Mucosa of gallbladder (tissue), 1 donor: Measurements from ENCODE around the gene SPRR2A. TPM values are rescaled to one million over a fixed set of nuclear protein-coding genes. Genes with fewer than 3 reads are reported as not detected.
A peak's percentile ranks its signal among the peaks of the same experiment; 100 is the strongest.
"Not testable (repeated sequence)": the region's sequence is repeated elsewhere in the genome, so short reads cannot be mapped to it uniquely, and the experiment has no call there.

ENCODE experiments used
- DNase-seq: peaks from one replicate; pipeline ENCODE4 v3.0.0-alpha.2; 2020; ENCODE audit warnings: low spot score
- total RNA-seq: library from RNA; stranded (reverse); gene quantifications from one replicate; pipeline ENCODE4 v1.2.1, GENCODE V29; 2021
- donor health status: DM: no; HTN: no; CAD: no.

The SPRR2A gene
- not detected for total RNA-seq

DNA sequence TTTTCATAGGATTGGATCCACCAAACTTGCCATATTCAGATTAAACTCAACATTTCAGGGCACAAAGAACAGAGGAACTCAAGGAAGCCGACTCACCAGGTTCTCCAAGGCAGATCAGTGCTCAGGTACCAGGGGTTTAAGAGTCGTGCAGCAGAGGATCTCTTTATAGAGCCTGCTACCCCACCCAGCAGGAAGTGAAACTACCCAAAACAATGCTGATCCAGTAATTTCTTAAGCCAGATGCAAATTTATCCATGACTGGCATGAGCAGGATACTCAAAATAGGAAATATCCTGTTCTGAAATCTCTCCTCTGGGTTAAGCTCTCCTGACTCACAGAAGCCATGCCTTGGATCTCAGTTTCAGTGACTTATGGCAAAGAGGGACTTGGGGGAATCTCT, at the start of gene SPRR2A:
Gene SPRR2A, minus strand, starts transcription at position 138 of the 400 bp plus-strand sequence. CDS start 777 bp downstream, outside the sequence.
- DNase-seq = no peak

DNA sequence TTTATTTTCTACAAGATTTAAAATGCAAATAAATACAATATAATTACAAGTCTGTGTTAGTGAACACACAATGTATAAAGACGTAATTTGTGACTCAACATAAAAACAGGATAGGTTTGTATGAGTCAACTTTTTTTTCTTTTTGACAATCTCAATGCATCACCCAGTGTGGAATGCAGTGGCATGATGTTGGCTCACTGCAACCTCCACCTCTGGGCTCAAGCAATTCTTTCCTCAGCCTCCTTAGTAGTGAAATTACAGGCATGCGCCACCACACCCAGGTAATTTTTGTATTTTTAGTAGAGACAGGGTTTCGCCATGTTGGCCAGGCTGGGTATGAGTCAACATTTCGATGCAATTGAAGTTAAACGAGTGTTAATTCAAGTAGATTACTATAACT, 42.9 kb upstream of the SPRR2A start:
- no peak for DNase-seq

DNA sequence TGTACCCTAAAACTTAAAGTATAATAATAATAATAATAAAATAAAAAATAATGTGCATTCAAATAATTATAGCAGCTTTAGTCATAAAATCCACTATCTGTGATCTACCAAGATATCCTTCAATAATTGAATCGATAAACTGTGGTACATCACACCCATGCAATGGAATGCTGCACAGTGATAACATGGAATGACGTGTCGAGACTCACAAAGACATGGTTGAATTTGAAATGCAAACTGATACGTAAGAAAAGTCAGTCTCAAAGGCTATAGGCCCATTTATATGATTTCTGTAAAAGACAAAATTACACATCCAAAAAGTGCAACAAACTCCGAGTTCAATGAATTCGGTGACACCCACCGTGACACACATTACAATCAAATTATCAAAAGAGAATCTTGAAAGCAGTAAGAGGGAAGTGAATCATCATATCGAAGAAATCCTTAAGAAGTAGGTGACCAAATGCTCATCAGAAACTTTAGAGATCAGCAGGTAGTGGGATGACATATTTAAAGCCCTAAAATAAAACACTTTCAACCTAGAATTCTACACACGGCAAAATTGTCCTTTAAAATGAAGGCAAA, 42.2 kb upstream of the SPRR2A start:
- DNase-seq = no peak

DNA sequence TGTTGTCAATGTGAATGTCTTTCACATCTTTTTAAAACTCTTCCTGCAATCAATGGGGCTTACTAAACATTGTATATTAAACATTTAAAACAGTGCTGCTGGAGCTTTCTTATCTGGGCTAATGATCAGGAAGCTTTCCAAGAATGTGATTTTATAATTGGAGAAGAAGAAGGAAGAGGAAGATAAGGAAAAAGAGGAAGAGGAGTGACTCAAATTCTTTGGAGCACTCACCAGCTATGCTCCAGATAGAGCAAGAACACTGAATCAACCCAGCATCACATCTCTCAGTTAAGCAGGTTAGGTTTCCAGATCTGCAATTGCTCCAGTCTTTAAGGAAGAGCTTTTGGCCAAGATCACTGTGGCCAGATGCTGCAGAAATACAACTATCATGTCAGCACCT, 38.5 kb upstream of the SPRR2A start:
- no peak for DNase-seq

DNA sequence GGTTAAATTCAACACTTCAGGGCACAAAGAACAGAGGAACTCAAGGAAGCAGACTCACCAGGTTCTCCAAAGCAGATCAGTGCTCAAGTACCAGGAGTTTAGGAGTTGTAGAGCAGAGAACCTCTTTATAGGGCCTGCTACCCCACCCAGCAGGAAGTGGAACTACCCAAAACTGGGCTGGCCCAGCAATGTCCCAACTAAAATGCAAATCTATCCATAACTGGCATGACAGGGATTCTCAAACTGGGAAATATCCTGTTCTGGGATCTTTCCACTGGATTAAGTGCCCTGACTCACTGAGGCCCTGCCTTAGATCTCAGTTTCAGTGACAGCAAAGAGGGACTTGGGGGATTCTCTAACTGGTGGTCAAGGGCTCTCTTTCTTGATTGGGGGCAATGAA, 37.1 kb upstream of the SPRR2A start, which contains the start of gene SPRR2E:
Gene SPRR2E, minus strand, starts transcription at position 101 of the 400 bp plus-strand sequence. CDS start 775 bp downstream, outside the sequence.
- no peak for DNase-seq

DNA sequence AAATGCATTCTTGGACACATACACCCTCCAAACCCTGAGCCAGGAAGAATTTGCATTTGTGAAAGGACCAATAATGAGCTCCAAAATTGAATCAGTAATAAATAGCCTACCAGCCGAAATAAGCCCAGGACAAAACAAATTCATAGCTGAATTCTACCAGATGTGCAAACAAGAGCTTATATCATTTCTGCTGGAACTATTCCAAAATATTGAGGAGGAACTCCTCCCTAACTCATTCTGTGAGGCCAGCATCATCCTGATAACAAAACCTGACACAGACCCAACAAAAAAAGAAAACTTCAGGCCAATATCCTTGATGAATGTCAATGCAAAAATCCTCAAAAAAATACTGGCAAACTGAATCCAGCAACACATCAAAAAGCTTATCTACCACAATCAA, 30.3 kb upstream of the SPRR2A start:
- DNase-seq = no peak

DNA sequence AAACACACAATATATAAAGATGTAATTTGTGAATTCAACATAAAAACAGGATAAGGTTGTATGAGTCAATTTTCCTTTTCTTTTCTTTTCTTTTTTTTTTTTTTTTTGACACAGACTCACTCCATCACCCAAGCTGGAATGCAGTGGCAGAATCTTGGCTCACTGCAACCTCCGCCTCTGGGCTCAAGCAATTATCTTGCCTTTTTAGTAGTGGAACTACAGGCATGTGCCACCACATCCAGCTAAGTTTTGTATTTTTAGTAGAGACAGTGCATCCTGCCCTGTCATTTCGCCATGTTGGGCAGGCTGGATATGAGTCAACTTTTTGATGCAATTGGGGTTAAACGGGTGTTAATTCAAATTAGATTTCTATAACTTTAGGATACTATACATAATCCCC, 24.4 kb upstream of the SPRR2A start:
- DNase-seq = no peak

DNA sequence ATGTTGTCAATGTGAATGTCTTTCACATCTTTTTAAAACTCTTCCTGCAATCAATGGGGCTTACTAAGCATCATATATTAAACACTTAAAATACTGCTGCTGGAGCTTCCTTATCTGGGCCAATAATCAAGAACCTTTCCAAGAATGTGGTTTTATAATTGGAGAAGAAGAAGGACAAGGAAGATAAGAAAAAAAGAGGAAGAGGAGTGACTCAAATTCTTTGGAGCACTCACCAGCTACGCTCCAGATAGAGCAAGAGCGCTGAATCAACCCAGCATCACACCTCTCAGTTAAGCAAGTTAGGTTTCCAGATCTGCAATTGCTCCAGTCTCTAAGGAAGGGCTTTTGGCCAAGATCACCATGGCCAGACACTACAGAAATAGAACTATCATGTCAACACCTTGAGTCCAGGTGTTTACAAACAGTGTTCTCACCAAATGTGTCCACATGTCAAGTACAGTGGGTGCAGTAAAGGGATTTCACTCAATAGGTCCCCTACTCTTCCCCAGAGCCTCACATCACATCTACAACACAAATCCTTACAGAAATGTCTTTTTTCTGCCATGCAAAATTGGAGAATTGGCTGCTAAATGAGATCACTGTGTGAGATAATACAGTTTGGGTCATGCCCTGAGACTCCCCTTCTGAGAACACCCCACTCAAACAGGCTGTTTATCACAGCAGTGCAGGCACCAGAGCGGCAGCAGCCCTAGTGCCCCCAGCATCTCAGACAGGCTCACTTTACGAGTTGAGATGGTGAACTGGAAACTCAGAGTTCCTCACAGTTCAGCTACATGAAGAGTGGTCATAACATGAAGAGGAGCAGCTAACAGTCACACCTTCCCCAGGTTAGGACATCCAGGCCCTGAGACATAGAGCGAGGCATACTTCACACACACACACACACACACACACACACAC, 15.8 kb upstream of the SPRR2A start:
- no peak for DNase-seq

DNA sequence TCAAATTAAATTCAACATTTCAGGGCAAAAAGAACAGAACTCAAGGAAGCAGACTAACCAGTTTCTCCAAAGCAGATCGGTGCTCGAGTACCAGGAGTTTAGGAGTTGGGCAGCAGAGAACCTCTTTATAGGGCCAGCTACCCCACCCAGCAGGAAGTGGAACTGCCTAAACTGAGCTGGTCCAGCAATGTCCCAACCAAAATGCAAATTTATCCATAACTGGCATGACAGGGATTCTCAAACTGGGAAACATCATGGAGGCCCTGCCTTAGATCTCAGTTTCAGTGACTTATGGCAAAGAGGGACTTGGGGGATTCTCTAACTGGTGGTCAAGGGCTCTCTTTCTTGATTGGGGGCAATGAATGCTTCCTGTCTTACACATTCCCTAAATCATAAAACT, 14.2 kb upstream of the SPRR2A start, which contains the start of gene SPRR2B:
Gene SPRR2B, minus strand, starts transcription at position 101 of the 400 bp plus-strand sequence. CDS start 772 bp downstream, outside the sequence.
- DNase-seq = no peak

DNA sequence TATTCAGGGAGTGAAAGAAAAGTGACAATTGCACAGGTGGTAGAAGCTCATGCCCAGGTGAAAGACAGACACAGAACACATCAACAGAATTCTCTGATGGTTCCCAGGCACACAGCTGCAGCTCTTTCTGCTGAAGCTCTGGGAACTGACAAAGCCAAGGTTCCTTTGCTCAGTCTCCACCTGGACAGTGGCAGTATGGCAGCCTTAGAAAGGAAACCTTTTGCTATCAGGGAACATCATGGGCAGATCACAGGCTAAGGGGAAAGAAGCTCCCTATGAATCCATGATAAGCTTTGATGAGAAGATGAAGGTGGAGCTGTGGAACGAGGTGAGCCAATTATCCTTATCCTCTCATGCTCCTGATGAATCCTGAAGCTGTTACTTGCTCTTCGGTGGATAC, 12.9 kb upstream of the SPRR2A start:
- DNase-seq = no peak

DNA sequence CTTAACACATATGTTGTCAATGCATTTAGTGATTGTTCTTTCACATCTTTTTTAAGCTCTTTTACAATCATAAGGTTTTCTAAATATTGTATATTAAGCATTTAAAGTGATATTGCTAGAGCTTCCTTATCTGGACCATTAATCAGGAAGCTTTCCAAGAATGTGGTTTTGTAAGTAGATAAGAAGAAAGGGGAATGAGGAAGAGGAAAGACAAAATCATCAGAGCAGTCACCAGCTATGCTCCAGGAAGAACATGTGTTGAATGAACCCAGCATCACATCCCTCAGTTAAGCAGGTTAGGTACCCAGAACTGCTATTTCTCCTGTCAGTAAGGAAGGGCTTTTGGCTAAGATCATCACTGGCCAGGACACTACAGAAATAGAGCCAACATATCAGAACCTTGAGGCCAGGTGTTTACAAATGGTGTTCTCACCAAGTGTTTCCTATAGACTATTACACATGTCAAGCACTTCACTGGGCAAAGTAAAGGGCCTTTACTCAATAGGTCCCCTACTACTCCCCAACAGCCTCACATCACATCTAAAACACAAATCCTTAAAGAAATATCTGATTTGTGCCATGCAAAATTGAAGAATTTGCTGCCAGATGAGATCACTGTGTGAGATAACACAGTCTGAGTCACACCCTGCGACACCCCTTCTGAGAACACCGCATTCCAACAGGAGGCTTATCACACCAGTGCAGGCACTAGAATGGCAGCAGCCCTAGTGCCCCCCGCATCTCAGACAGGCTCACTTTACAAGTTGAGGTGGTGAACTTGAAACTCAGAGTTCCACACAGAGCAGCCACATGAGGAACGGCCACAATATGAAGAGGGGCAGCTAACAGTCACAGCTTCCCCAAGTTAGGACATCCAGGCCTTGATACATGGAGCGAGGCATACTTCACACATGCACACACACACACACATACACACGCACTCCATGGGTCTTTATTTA, 1.8 kb upstream of the SPRR2A start:
- no peak for DNase-seq

DNA sequence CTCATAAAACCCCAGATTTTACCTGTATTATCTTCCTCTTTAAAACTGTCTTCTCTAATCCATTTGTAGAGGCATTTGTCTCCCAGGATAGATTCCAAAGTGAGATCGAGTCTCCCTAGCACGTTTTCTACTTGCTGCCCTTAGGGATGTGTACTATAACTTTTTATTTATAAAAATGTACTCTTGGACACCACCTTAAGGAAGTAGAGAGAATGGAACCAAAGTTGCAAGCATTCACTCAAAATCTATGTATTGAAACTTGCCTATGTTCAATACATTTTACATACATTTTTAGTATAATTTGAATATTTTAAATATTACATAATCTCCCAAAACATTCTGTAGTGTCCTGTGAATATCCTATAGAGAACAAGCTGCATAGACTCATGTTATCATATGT, 842 bp upstream of the SPRR2A start:
- DNase-seq = no peak

DNA sequence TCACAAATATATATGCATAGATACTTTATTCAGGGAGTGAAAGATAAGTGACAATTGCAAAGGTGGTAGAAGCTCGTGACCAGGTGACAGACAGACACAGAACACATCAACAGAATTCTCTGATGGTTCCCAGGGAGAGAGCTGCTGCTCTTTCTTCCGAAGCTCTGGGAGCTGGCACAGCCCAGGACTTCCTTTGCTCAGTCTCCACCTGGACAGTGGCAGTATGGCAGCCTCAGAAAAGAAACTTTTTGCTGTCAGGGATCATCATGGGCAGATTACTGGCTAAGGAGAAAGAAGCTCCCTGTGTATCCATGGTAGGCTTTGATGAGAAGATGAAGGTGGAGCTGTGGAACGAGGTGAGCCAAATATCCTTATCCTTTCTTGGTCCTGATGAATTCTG, 1.2 kb downstream of the SPRR2A start:
- DNase-seq = not testable (repeated sequence)

DNA sequence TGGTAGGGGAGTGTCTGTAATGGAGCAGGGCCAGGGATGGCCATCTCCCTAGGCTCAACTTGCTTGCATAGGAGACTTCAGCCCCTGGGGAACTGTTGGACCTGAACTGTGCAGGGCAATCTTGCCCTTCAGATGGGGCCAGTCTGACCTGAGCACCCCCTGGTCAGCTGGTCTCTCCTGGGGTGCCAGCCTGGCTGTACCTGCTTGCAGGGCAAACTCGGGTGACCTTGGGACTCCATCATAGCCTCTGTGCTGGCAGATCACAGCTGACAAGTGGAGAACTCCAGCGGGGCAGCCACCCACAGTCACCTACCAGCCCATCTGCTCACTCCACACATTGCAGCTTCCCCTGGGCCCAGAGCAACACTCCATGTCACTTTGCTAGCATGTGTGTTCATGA, 8.1 kb downstream of the SPRR2A start:
- no peak for DNase-seq

DNA sequence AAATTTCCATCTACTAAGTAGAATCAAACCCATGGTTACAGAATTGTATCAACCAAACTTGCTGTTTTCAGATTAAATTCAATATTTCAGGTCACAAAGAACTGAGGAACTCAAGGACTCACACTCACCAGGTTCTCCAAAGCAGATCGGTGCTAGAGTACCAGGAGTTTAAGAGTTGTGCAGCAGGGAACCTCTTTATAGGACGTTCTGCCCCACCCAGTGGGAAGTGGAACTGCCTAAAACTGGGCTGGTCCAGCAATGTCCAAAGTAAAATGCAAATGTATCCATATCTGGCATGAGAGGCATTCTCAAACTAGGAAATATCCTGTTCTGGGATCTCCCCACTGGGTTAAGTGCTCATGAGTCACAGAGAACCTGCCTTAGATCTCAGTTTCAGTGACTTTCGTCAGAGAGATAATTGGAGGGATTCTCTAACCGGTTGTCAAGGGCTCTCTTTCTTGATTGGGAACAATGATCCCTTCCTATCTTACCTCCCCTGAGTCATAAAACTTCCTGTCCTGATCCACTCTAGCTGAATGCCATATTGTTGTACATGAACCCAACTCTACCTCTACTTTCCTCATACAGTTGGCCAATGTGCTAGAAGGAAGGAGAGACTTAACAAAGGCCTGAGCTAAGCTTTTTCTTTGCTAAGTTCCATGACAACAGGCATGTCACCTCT, 16.2 kb downstream of the SPRR2A start, which contains the start of gene SPRR2D:
Gene SPRR2D, minus strand, starts transcription at position 171 of the 682 bp plus-strand sequence. CDS start 774 bp downstream, outside the sequence.
- no peak for DNase-seq

DNA sequence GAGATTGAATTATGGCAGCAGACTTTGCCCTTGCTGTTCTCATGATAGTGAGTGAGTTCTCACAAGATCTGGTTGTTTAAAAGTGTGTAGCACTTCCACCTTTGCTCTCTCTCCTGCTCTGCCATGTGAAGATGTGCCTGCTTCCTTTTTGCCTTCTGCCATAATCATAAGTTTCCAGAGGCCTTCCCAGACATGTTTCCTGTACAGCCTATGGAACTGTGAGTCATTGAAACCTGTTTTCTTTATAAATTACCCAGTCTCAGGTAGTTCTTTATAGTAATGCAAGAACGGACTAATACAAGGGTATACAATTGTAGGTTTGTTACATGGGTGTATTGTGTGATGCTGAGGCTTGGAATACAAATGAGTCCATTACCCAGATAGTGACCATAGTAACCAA, 22.1 kb downstream of the SPRR2A start:
- DNase-seq = no peak

DNA sequence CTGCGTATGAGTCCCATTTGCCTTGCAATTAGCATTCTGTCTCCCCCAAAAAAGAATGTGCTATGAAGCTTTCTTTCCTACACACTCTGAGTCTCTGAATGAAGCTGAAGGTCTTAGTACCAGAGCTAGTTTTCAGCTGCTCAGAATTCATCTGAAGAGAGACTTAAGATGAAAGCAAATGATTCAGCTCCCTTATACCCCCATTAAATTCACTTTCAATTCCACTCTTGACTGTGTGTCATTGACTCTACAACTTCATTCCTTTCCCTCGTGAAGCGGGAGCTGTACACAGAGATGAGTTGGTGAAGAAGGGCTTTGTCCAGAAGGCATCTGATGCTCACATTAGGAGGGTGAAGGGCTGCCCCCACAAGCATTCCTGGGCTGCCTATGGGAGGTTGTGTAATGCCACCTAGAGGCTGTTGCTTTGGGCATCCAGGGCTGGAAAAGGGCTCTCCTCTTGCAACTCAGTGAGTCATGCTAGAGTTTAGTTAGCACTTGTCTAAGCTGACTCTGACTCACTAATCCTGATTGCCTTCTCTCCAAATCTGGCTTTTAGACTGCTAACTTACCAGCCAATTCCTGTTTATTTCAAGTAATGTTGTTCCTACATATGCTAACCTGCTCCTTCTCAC, 24.5 kb downstream of the SPRR2A start:
- DNase-seq = peak; percentile 27

DNA sequence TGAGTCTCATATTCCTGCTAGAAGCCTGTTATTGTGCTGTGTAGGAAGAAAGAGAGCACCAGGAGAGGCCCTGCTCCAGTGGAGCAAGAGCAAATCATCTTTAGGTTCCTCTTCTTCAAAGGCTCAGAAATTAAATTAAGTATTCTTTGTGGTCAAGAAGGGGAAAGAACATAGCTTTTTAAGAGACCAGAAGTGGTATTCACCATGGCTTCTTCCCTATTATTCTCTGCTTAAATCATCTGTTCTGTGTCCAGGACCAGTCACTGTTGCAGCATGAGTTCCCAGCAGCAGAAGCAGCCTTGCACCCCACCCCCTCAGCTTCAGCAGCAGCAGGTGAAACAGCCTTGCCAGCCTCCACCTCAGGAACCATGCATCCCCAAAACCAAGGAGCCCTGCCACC, 25.2 kb downstream of the SPRR2A start:
- DNase-seq = no peak

DNA sequence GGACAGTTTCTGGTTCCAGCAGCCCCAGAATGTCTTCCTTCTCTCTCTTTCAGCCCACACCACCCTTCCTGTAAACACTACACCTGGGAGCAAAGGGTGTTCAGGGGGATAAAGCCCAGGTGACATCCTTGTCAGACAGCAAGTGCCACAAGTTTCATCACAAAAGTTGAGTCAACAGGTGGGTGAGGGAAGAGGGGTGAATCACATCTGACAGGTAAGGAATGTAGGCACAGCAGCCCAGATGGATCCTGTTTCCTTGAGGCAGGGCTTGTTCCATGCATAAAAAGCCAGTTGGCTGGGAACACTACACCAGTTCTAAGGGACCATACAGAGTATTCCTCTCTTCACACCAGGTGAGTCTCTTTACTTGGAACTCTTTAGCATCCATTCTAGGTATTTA, 26.4 kb downstream of the SPRR2A start, which contains the start of gene SPRR1B:
Gene SPRR1B, plus strand, starts transcription at position 309 of the 400 bp plus-strand sequence. CDS start 1,143 bp downstream, outside the sequence.
- DNase-seq = no peak

DNA sequence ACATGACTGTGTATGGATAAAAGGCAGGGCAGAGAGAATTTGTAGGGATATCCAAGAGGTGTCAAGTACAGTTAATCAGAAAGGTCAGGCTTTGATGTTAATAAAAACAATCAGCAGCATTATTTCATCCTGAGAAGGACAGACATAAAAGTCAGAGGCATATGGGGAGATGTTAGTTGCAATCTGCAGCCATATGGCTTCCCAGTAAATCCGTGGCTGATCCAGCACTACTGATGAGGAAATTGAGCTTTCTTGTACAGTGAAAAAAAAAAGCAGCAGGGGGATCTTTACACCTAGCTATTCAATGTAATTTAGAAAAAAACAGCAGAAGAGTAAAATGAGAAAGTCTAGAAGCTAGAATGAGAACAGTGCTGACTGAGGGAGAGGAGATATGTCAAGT, 28.5 kb downstream of the SPRR2A start:
- DNase-seq = no peak
